ENCODE data around the gene ACVR2A.

ACVR2A gene

DNA sequence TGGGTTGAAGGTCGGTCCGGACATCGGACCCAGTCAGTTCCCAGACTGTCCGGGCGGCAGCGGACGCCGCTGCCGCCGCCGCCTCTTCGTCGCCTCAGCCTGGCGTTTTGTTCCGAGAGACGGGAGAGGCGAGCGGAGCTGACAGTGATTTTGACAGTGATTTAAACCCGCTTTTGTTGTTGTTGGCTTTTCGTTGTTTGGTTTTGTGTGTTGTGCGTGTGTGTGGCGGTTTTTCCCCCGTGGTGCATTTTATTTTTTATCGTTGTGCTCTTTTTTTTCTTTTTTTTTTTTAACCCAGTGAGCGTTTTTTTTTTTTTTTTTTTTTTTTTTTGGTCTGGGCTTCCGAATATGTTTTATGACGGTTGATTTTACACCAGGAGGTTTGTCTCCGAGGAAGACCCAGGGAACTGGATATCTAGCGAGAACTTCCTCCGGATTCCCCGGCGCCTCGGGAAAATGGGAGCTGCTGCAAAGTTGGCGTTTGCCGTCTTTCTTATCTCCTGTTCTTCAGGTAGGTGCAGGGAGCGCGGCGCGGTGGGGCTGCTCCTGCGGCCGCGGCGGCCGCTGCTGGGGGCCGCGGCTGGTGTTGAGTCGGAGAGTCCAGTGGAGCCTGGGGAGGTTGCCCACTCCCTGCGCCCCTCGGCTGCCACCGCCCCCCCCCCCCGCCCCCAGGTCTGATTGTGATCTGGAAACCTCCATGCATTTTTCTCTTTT, at the start of gene ACVR2A:
Gene ACVR2A (plus strand): TSS at position 333 of the 714 bp plus-strand sequence. CDS start 124 bp downstream, at position 457.
- peak; percentile 10 to 72 for DNase-seq (ENCODE audit: low read depth in 1 of 2, low spot score in 1 of 2)
- in situ Hi-C loops (cut with HindIII; ENCODE audit: low pct_unique_long_range_greater_than_20kb, low sequenced_read_pairs) = no loop called here
- no peak for TF ChIP-seq JUND (IDR thresholded peaks at IDR 0.05; ENCODE audit: low read depth)

DNA sequence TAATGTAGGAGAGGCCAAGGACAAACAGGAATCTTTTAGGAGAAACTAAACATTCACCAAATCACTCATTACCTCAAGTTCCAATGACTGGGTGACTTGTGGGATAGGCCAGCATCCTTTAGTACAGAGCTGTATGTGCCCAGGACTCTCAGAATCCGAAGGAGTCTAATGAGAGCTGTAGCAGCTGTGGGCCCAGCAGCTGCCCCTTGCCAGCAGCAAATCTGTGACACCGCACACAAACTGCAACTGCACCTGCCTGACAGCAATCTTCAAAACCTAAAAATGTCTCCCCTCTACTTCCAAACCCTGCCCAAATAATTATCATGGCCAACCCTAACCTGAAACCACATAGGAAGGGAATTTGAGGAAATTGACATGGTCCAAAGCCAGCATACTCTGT, 44.5 kb upstream of the ACVR2A start:
- in situ Hi-C loops (cut with HindIII; ENCODE audit: low pct_unique_long_range_greater_than_20kb, low sequenced_read_pairs) = no loop called here
- no peak for TF ChIP-seq JUND (IDR thresholded peaks at IDR 0.05; ENCODE audit: low read depth)
- no peak for DNase-seq (ENCODE audit: low read depth in 1 of 2, low spot score in 1 of 2)

- in situ Hi-C loops (cut with HindIII; ENCODE audit: low pct_unique_long_range_greater_than_20kb, low sequenced_read_pairs) = no loop called here
- TF ChIP-seq JUND (IDR thresholded peaks at IDR 0.05; ENCODE audit: low read depth) = no peak
- peak in 1 of 2 experiments; percentile 64 for DNase-seq (ENCODE audit: low read depth in 1 of 2, low spot score in 1 of 2)
Observed at GRCh38 chr2:147806846-147807245, 38.0 kb upstream of the ACVR2A start.

GRCh38 chr2:147808520-147808919, 36.3 kb upstream of the ACVR2A start:
- no peak for DNase-seq (ENCODE audit: low read depth in 1 of 2, low spot score in 1 of 2)
- in situ Hi-C loops (cut with HindIII; ENCODE audit: low pct_unique_long_range_greater_than_20kb, low sequenced_read_pairs) = no loop called here
- no peak for TF ChIP-seq JUND (IDR thresholded peaks at IDR 0.05; ENCODE audit: low read depth)

GRCh38 chr2:147810883-147811765, 33.7 kb upstream of the ACVR2A start:
- no peak for DNase-seq (ENCODE audit: low read depth in 1 of 2, low spot score in 1 of 2)
- in situ Hi-C loops (cut with HindIII; ENCODE audit: low pct_unique_long_range_greater_than_20kb, low sequenced_read_pairs) = no loop called here
- no peak for TF ChIP-seq JUND (IDR thresholded peaks at IDR 0.05; ENCODE audit: low read depth)

DNA sequence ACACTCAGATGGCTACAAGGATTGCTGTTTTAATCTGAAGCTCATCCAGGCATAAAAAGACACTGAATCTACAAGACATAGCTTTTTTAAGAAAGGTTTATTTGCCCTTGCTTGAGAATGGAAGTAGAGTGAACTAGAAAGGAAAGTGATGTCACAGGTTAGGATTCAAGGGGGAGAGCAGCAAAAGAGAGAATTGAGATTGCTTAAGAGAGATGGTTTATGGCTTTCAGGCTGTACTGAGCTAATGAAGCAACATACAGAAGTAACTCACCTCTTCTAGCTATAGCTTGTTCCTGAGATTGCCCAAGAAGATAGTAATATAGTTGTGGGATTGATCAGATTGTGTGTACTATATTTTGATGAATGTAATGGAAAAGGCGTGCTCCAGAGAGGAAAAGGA, 26.1 kb upstream of the ACVR2A start:
- no peak for DNase-seq (ENCODE audit: low read depth in 1 of 2, low spot score in 1 of 2)
- in situ Hi-C loops (cut with HindIII; ENCODE audit: low pct_unique_long_range_greater_than_20kb, low sequenced_read_pairs) = no loop called here
- no peak for TF ChIP-seq JUND (IDR thresholded peaks at IDR 0.05; ENCODE audit: low read depth)

- in situ Hi-C loops (cut with HindIII; ENCODE audit: low pct_unique_long_range_greater_than_20kb, low sequenced_read_pairs) = no loop called here
- no peak for TF ChIP-seq JUND (IDR thresholded peaks at IDR 0.05; ENCODE audit: low read depth)
- DNase-seq (ENCODE audit: low read depth in 1 of 2, low spot score in 1 of 2) = no peak
Observed at GRCh38 chr2:147824620-147825019, 20.2 kb upstream of the ACVR2A start.

DNA sequence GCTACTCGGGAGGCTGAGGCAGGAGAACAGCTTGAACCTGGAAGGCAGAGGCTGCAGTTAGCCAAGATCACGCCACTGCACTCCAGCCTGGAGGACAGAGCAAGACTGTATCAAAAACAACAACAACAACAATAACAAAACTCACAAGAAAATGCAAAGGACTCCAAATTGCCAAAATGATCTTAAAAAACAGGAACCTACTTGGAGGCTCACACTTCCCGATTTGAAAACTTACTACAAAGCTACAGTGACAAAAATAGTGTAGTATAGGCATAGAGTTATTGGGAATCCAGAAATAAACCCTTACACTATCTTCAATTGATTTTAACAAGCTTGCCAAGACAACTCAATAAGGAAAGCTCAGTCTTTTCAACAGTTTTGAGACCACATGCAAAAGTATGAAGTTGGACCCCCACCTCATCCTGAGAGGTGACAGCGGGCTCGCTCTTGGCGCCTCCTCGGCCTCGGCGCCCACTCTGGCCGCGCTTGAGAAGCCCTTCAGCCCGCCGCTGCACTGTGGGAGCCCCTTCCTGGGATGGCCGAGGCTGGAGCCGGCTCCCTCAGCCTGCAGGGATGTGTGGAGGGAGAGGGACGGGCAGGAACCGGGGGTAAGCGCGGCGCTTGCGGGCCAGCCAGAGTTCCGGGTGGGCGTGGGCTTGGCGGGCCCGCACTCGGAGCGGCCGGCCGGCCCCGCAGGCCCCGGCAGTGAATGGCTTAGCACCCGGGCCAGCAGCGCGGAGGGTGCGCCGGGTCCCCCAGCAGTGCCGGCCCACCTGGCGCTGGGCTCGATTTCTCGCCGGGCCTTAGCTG, 18.3 kb upstream of the ACVR2A start:
- in situ Hi-C loops (cut with HindIII; ENCODE audit: low pct_unique_long_range_greater_than_20kb, low sequenced_read_pairs) = no loop called here
- DNase-seq (ENCODE audit: low read depth in 1 of 2, low spot score in 1 of 2) = no peak
- TF ChIP-seq JUND (IDR thresholded peaks at IDR 0.05; ENCODE audit: low read depth) = no peak

- no peak for DNase-seq (ENCODE audit: low read depth in 1 of 2, low spot score in 1 of 2)
- in situ Hi-C loops (cut with HindIII; ENCODE audit: low pct_unique_long_range_greater_than_20kb, low sequenced_read_pairs) = no loop called here
- no peak for TF ChIP-seq JUND (IDR thresholded peaks at IDR 0.05; ENCODE audit: low read depth)
Observed at GRCh38 chr2:147827088-147827375, 17.8 kb upstream of the ACVR2A start.

DNA sequence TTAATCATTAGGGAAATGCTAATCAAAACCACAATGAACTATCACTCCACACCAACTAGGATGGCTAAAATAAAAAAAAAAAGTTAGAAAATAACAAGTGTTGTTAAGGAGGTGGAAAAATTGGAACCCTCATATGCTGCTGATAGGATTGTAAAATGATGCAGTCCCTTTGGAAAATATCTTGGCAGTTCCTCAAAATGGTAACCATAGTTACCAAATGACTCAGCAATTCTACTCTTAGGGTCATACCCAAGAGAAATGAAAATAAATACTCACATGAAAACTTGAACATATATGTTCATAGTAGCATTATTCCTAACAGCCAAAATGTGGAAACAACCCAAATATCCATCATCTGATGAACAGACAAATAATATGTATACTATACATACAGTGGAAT, 15.7 kb upstream of the ACVR2A start:
- in situ Hi-C loops (cut with HindIII; ENCODE audit: low pct_unique_long_range_greater_than_20kb, low sequenced_read_pairs) = no loop called here
- no peak for DNase-seq (ENCODE audit: low read depth in 1 of 2, low spot score in 1 of 2)
- no peak for TF ChIP-seq JUND (IDR thresholded peaks at IDR 0.05; ENCODE audit: low read depth)

- TF ChIP-seq JUND (IDR thresholded peaks at IDR 0.05; ENCODE audit: low read depth) = no peak
- no peak for DNase-seq (ENCODE audit: low read depth in 1 of 2, low spot score in 1 of 2)
- in situ Hi-C loops (cut with HindIII; ENCODE audit: low pct_unique_long_range_greater_than_20kb, low sequenced_read_pairs) = no loop called here
Observed at GRCh38 chr2:147836099-147836498, 8.7 kb upstream of the ACVR2A start.

GRCh38 chr2:147843391-147843863, 1.4 kb upstream of the ACVR2A start:
- no peak for TF ChIP-seq JUND (IDR thresholded peaks at IDR 0.05; ENCODE audit: low read depth)
- in situ Hi-C loops (cut with HindIII; ENCODE audit: low pct_unique_long_range_greater_than_20kb, low sequenced_read_pairs) = no loop called here
- DNase-seq (ENCODE audit: low read depth in 1 of 2, low spot score in 1 of 2) = no peak

Measured in T47D (cell line).